HG03135 (cell line): ENCODE data around the gene RAPGEF2.

Experiments
- ATAC-seq: cut with Tn5 transposase; IDR thresholded peaks from one replicate; pipeline ENCODE4 v1.9.1; 2021; ENCODE audit warnings: mild to moderate bottlenecking, moderate library complexity; ENCODE audit not compliant: unreplicated experiment

The RAPGEF2 gene

DNA sequence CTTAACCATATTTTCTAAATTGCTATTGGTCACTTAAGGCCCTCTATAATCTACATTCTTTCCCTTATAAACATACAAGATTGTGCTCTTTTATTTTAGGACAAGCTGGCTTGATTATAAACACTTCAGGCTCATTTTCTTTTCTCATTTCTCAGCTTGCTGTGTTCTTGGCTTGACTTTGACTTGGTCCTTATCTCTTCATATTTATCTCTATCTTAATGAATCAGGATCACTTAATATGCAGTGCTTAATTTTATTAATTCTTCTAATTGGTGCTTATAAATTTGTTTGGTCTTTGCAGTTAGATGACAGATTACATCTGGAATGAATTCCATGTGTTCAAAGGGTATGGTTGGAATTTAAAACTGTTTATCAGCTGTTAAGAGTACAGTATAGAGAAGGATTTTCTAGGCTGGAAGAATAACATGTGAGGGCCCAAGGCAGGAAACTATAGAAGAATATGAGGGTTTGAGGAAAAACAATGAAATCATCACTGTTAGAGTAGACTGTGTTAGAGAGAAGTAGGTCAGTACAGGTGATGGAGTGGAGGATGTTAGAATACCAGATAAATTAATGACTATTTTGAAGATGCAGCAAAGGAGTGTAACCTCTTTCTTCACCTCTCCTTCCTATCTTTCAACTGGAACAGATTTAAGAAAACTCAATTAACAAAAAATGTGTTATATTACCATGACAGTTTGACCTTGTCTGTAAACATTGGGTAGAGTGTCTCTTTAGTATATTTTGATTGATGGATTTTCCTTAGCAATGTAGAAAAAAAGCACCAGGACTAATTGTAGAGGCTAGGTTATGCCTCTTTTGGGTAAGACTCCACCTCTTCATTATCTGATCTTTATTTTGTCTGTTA lies 169.6 kb downstream of the RAPGEF2 start:
- ATAC-seq = no peak

DNA sequence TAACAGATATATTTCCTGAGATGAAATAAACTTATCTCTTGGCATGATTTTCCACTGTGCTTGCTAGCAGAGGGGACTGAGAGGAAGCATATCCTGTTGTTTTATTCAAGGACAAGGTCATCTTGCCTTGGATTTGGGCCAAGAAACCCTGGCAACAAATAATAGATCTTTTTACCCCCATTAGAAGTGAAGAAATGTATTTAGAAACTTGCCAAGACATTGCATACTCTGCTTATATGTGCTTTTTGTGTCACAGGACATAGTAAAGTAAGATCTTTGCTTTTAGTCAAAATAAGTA lies 170.2 kb downstream of the RAPGEF2 start:
- no peak for ATAC-seq

DNA sequence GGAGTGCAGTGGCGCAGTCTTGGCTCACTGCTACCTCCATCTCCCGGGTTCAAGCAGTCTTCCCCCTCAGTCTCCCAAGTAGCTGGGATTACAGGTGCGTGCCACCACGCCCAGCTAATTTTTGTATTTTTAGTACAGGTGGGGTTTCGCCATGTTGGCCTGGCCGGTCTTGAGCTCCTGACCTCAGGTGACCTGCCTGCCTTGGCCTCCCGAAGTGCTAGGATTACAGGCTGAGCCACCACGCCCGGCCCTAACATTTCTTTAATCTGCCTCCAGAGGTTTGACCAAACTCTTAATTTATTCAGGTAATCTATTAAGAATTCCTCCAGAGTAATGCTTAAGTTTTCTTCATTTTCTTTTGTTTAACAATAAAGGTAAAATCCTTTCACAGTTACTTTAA lies 171.0 kb downstream of the RAPGEF2 start:
- no peak for ATAC-seq

DNA sequence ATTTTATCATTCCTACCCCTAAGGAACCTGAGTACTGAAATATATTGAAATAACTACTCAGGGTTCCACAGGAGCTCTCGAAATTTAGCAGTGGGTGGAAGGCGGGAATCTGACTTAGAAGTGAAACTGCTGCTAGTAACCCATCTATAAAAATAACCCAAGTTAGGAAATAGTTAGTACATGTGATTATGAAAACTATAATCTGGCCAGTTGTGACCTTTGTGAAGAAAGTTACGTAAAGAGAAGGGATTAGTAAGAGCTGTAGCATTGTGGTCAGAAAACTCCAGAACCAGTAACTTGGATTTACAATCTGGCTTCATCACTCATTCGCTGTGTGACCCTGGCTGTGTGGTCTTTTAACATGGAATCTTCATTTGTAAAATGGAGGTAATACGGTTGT lies 175.5 kb downstream of the RAPGEF2 start:
- no peak for ATAC-seq

DNA sequence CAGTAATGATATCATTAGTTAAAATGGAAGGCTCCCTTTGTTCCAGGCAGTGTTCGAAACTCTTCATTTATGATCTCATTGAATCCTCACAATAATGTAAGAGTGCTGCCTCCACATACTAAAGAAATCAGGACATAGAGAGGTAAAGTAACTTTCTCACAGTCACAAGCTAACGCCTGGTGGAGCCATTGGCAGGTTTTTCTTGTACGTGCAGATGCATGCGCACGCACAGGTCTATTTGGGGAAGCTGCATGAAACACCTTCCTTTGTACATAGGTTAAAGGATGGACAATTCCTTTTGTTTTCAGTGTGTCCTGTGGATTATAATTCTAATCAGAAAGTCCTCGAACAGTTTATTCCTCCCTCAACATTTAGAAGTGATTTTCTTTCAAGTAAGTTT lies 176.2 kb downstream of the RAPGEF2 start:
- ATAC-seq = no peak

DNA sequence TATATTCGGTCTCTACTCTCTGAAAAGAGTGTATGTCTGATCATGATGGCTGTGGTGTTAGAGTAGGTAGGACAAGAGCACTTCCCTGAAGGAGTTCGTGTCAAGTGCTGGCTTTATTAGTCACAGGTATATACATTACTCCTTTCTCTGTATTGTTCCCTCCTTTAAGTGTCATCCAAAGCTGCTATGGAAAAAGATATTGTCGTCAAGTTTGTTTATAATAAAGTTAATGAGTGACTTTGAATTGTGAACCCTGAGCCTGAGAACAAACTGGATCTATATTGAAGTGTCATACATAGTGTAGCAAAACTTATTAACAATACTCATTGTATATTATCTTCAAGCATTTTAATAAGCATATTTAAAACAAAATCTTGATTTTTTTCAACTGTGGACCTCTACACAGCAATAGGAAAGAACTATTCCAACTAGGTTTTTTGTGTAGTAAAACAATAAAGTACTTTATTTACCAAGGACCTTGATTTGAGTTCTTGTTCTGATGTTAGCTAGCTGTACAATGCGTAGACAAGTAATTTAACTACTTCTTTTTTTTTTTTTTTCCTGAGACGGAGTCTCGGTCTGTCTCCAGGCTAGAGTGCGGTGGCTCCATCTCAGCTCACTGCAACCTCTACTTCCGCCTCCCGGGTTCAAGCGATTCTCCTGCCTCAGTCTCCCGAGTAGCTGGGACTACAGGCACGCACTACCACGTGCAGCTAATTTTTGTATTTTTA lies 177.7 kb downstream of the RAPGEF2 start:
- ATAC-seq = no peak

DNA sequence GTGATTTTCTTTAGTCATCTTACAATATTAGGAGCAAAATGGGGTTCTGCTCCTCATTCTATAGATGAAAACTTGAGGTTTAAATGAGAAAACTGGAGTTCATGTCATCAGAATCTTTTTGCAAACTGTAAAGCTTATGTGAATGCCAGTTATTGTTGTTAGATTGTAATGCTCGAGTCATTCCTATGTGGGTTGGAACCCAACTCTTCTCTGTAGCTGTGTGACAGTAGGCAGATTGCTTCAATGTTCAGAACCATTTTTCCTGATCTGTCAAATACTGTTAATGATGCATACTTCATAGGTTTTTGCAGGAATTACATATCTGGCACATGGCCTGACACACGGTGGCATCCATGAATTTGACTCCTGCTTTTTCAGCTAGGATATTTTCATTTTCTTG lies 178.9 kb downstream of the RAPGEF2 start:
- no peak for ATAC-seq

DNA sequence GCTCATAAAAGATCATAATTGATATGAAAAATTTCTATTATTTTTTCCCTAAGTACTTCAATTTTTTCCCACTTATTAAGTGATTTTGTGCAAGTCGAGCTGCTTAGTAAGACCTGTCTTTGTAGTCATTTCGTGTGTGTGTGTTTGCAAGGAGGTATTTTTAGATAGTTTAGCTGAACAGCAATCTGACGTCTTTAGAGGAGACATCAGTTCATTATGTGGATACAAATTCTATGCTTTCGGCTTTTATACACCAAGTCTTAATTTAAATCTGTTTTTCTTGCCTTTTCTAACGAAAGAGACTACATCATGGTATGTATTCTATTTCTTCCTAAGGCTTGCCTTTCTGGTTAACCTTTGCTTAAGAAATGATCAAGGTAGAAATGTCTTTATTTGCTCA lies 179.4 kb downstream of the RAPGEF2 start:
- ATAC-seq = no peak

DNA sequence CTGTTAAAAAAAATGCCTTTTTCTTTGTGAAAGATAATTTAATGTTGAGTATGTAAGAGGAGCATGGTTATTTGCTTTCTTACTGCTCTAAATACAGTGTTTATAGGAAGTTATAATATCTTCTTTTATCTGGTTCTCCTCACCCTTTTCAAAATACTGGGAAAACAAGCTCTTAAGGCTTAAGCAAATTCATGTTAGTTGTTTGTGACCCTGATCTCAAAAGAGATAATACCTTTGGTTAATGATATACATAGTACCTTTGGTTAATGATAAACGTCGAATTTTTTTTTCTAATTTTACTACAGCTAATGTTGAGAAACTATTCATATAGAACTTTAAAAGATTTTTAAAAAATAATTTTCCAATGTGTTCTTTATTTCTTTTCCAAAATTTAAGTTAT lies 180.1 kb downstream of the RAPGEF2 start:
- no peak for ATAC-seq

DNA sequence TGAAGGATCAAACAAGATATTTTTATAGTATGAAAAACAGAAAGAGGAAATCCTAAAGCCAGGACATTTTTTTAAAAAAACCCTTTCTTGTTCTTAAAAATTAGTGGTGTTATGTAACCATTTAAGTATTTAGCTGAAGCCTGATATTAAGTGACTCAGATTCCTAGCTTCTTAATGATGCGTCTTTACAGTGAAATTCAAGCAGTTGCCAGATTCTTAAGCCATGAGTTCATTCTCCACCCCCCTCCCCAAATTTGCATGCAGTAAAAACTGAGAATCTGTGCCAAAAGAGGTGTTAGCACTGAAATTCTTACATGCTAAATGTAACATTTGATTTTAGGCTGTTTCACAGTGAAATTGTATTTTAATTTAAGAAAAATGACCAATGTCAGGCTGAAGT lies 180.8 kb downstream of the RAPGEF2 start:
- no peak for ATAC-seq

DNA sequence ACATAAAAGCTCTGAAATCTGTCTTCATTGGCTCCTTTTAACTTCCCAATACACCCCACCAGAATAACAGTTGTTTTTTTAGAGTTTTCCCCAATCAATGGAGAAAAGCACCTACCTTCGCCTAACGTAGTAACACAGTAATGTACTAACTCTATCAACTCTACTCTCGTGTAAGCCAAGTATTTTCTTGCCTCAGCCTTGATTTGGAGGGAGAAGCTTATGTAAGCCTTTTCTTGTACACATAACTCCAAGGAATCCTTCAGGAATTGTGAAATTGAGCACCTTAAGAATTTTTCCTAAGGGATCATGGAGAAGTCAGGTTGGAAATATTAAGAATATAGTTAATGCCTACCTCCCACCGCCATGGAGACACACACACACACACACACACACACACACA lies 181.2 kb downstream of the RAPGEF2 start:
- ATAC-seq = no peak

DNA sequence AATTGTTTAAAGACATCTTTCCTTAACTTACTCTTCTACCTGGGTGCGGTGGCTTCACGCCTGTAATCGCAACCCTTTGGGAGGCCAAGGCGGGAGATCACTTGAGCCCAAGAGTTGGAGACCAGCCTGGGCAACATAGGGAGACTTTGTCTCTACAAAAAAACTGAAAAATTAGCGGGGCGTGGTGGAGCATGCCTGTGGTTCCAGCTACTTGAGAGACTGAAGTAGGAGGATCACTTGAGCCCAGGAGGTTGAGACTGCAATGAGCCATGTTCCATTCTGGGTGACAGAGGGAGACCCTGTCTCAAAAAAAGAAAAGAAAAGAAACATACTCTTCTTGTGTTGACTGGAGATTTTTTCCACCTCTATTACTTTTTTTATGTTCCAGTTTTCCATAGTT lies 181.9 kb downstream of the RAPGEF2 start:
- ATAC-seq = no peak

DNA sequence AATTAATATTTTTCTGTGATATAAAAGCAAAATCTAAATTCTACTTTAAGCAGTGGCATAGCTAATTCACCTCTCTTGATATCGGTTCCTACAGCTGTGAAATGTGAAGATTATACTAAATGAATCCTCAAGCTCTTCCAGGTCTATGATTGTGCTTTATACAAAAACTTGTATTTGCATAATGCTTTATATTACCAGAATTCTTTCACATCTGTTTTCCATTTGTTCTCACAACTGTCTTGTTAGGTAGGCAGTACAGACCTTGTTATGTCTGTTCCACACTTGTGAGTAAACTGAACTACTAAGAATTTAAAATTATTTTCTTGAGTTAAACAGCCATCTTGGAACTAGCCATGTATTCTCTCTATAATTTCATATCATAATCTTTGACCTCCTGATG lies 184.9 kb downstream of the RAPGEF2 start:
- ATAC-seq = no peak

DNA sequence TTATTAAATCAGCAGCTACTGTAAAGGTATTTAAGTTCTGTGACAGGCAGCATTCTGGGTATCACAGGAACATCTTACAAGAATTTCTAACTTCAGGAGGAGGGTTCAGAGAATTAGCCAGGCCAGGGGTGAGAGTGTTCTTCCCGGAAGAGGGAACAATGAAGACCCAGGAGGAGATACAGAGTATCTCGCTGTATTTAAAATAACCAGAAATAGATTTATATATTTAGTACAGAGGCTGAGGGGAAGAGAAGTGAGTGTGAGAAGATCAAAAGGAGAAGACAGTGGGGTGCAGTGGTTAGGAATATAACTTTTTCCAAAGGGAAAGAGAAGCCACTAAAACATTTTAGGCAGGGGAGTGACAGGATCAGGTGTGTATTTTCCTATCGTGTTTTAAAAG lies 186.8 kb downstream of the RAPGEF2 start:
- no peak for ATAC-seq

DNA sequence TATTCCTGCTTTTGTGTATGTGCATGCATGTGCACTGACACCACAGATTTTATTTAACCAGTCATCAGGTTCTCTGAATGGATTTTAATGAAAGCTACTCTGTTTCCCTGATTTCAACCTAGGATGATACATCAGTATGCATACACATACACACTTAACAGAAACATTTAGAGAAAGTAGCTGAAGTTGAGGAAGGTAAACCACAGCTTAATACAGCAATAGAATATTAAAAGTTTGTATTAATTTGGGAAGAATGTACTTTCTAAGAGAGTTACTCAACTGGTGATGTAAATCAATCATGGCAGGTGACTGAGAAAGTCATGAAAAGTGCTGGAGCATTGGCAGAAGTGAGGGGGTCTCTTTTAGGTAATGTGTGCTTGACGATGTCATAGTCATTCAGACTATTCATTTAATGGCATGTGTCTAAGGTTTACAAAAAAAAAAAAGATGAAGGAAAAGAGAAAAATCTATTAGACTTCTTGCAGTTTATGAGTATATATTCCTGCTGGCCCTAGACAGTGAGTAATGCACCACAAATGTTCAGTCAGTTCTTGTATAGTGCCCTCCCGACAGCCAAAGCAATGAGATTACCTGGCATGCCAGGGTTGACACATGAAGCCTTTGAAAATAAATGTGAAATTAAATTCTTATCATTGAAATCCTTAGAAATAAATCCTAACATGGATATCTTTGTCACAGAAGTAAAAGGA lies 187.6 kb downstream of the RAPGEF2 start:
- no peak for ATAC-seq

DNA sequence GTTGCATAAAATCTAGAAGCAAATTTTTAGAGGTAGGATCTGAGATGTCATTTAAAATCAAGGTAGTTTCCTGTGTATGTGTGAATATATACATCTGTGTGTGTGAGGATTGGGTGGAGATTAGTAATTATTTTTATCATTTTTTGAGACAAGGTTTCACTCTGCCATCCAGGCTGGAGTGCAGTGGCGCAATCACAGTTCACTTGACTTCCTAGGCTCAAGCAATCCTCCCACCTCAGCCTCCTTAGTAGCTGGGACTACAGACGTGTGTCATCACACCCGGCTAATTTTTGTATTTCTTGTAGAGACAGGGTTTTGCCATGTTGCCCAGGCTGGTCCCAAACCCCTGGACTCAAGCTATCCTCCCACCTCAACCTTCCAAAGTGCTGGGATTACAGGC lies 188.3 kb downstream of the RAPGEF2 start:
- ATAC-seq = no peak

DNA sequence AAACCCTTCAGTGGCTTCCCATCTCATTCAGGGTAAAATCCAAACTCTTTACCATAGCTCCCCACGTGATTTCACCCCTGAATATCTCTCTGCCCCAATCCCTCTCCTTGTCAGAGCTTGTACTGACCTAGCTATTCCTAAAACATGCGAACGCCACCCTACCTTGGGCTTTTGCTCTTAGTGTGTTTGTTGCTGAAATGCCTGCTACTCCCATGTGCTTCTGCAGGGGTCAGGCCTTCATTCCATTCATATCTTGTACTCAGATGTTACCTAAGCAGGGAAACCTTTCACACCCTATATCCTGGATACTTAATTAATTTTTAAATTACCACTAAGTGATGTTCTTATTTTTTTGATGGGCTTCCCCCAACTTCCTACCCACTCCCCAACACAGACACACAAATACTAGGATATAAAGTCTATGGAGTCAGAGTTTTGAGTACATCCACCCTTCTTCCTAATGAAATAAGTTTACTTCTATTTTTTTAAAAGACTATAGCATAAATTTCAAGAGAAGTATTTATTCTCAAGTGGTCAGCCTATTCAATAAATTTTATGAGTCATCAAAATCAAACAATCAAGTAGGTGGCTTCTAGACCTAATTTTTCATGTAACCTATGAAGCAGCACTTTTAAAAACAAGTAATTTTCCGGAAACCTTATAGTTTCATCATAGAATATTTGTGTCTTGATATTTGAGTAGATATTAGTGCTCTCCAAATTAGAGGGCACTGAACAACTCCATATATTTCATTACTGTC lies 189.4 kb downstream of the RAPGEF2 start:
- no peak for ATAC-seq

DNA sequence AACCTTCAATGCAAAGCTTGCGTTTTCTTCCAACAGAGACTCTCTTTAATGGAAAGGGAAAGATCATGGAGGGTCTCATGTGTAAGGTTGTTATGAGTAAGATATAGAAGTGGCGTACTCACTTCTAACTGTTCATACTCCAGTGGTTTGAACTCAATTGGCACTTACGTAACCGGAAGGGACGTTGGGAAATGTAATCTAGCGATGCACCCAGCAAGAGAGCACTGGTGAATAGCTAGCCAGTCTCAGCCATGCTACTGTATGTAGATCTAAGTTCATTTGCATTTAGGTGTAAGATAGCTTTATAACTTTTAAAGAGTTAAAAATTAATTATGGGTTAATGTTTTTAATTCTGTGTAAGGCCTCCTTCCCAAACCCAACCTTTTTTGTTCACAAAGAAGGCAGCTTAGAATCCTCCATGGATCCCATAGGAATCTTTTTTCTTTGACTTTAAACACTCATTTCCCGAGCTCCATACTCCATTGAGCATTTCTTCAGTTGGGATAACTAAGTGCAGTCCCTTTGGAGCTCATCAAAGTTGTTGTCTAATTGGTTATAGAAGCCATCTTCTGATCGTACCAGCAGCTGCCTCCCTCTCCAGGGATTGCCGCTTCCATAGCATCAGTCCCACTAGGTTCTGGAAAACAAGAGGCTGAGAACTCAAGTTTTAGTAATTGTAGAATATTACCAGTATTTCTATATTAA lies 191.1 kb downstream of the RAPGEF2 start:
- no peak for ATAC-seq

DNA sequence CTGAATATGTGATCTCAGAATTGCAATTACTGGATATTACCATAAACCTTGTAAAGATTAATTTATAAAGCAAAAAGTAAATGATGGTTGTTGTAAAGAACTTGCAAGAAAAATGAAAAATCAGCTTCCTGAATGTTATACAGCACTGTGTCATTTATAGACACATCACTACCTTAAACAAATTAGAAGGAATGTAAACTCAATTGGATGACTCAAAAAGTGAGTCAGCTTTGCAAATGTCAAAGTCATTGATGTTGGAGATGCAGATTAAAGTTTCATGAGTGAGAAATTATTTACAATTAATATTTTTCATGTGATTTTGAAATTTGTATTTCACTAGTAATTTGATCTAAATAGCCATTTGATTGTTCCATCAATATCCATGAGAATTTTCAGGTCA lies 193.2 kb downstream of the RAPGEF2 start:
- no peak for ATAC-seq

DNA sequence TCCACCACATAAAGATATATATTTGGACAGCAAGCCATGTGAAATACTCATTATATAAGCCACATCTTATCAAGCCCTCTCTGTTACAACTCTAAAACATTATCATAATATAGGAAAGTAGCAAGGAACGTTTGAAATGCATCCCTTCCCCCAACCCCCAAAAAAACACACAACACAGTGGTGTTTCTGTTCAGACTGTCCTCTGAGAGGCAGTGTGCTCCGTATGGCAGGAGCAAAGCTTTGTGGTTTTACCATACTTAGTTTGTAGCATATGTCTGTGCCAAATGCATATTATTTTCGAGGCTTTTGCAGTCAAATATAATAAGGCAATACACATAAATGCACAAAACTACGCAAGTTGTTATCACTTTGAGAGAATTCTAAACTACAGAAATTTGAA lies 194.2 kb downstream of the RAPGEF2 start:
- ATAC-seq = no peak

DNA sequence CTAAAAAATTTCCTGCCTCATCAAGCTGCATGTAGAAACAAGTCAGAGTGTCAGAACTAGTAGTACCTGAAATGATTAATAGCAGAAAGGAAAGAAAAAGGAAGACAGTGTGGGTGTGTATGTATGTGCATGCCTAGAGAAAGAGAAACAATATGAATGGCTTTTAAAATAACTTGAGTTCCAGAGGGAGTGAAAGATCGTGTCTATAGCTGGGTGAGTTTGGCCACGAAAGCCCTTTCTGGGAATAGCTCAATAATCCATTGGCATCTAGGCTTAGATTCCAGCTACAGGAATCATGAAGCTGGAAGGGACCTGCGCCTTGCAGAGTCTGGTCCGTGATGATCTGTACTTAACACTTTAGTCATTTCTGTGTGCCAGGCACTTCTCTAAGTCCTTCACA lies 195.6 kb downstream of the RAPGEF2 start:
- ATAC-seq = peak; percentile 66
